ENCODE measurements around the gene F5. TPM values are rescaled to one million over a fixed set of nuclear protein-coding genes. Genes with fewer than 3 reads are reported as not detected.
"Not testable (repeated sequence)": the region's sequence is repeated elsewhere in the genome, so short reads cannot be mapped to it uniquely, and the experiment has no call there.

The F5 gene
- polyA plus RNA-seq, 10 donors, result 0.03 to 1.3 (median 0.23) TPM

- DNase-seq, result peak; percentile 63 to 81 (median 71)
Measured at GRCh38 chr1:169546087-169546995, 39.9 kb downstream of the F5 start.

GRCh38 chr1:169545472-169545871 is 40.8 kb downstream of the F5 start:
- DNase-seq, result no peak

GRCh38 chr1:169538998-169539871 is 47.0 kb downstream of the F5 start:
- peak in 1 of 3 donors; percentile 58 for DNase-seq

- no peak for DNase-seq
Measured at GRCh38 chr1:169534653-169535052, 51.6 kb downstream of the F5 start.

GRCh38 chr1:169533528-169534190 is 52.6 kb downstream of the F5 start:
- not testable (repeated sequence) for DNase-seq

GRCh38 chr1:169530448-169530847 is 55.8 kb downstream of the F5 start:
- DNase-seq, result no peak

GRCh38 chr1:169529068-169529642 is 57.1 kb downstream of the F5 start:
- DNase-seq, result no peak

GRCh38 chr1:169528215-169529067 is 57.8 kb downstream of the F5 start:
- no peak for DNase-seq

GRCh38 chr1:169527451-169528214 is 58.6 kb downstream of the F5 start:
- DNase-seq, result no peak

- no peak for DNase-seq
Measured at GRCh38 chr1:169527001-169527400, 59.3 kb downstream of the F5 start.

GRCh38 chr1:169526120-169526832 is 60.0 kb downstream of the F5 start:
- DNase-seq, result no peak

- DNase-seq, result no peak
Measured at GRCh38 chr1:169525391-169525790, 60.9 kb downstream of the F5 start.

GRCh38 chr1:169523904-169524303 is 62.4 kb downstream of the F5 start:
- no peak for DNase-seq

- no peak for DNase-seq
Measured at GRCh38 chr1:169521226-169521625, 65.1 kb downstream of the F5 start.

- DNase-seq, result no peak
Measured at GRCh38 chr1:169517558-169518186, 68.6 kb downstream of the F5 start.

- no peak for DNase-seq
Measured at GRCh38 chr1:169515641-169516040, 70.6 kb downstream of the F5 start.

GRCh38 chr1:169514566-169515270 is 71.6 kb downstream of the F5 start:
- DNase-seq, result no peak

- DNase-seq, result no peak
Measured at GRCh38 chr1:169513208-169513607, 73.1 kb downstream of the F5 start.
